K562 (cell line): ENCODE measurements around the gene MICU1. TPM values are rescaled to one million over a fixed set of nuclear protein-coding genes. Genes with fewer than 3 reads are reported as not detected.

Experiments used
- BACH1 ChIP-seq: fragments of 200-800 bp; sonication (Bioruptor generic); IDR thresholded peaks from 2 replicates; pipeline ENCODE4 v1.6.1; 2016; ENCODE audit warnings: missing genetic modification characterization, missing compliant biosample characterization
- CBX8 ChIP-seq: fragments of 200-600 bp; sonication (generic); IDR thresholded peaks from 2 replicates; pipeline ENCODE4 v1.6.1; 2012; ENCODE audit warnings: borderline replicate concordance, mixed run types, low read depth, mild to moderate bottlenecking, moderate library complexity, mixed read lengths, low read length, control low read depth, inconsistent platforms; ENCODE audit not compliant: poor library complexity, severe bottlenecking; ENCODE audit errors: extremely low read depth
- CHCHD3 ChIP-seq: fragments of 250-450 bp; sonication (Bioruptor Pico); IDR thresholded peaks from 2 replicates; pipeline ENCODE4 v2.1.2; 2022; ENCODE audit warnings: mild to moderate bottlenecking
- CHD2 ChIP-seq: IDR thresholded peaks from 2 replicates; pipeline ENCODE4 v1.6.1; 2011; ENCODE audit warnings: low read depth, low read length
- CTBP1 ChIP-seq: fragments of 450-650 bp; IDR thresholded peaks from 2 replicates; pipeline ENCODE4 v1.6.1; 2016; ENCODE audit warnings: borderline replicate concordance
- FOXM1 ChIP-seq, 2 experiments: fragments of 450-650 bp in 1 of 2; sonication (generic) in 1 of 2; formaldehyde crosslinking in 1 of 2; IDR thresholded peaks; 2 replicates each; pipeline versions ENCODE4 v1.6.1 to v1.9.0; 2017 to 2022; ENCODE audit warnings: low read depth in 2 of 2, mild to moderate bottlenecking in 2 of 2, missing genetic modification reagents in 1 of 2, moderate library complexity in 1 of 2
- GTF2E2 ChIP-seq: fragments of 200-800 bp; sonication (Bioruptor generic); IDR thresholded peaks from 2 replicates; pipeline ENCODE4 v1.6.1; 2016; ENCODE audit warnings: missing genetic modification characterization, missing compliant biosample characterization
- MCM3 ChIP-seq: fragments of 450-650 bp; IDR thresholded peaks from 2 replicates; pipeline ENCODE4 v1.6.1; 2016
- NCOA4 ChIP-seq: fragments of 450-650 bp; IDR thresholded peaks from 2 replicates; pipeline ENCODE4 v1.6.1; 2018; ENCODE audit warnings: mild to moderate bottlenecking; ENCODE audit not compliant: partially characterized antibody
- NFIC ChIP-seq: fragments of 450-650 bp; IDR thresholded peaks from 2 replicates; pipeline ENCODE4 v1.6.1; 2017; ENCODE audit warnings: mild to moderate bottlenecking, inconsistent platforms
- NFIX ChIP-seq: fragments of 250-450 bp; sonication (Bioruptor Pico); IDR thresholded peaks from 2 replicates; pipeline ENCODE4 v1.4.0; 2020; ENCODE audit warnings: low read depth, mild to moderate bottlenecking, moderate library complexity
- RBBP5 ChIP-seq: fragments of 200-600 bp; sonication (generic); IDR thresholded peaks from 2 replicates; pipeline ENCODE4 v1.6.1; 2012; ENCODE audit warnings: borderline replicate concordance, mild to moderate bottlenecking, low read length, control low read depth, inconsistent platforms; ENCODE audit not compliant: insufficient read depth, poor library complexity, severe bottlenecking
- RFX1 ChIP-seq: fragments of 450-650 bp; IDR thresholded peaks from 2 replicates; pipeline ENCODE4 v1.6.1; 2016; ENCODE audit warnings: mild to moderate bottlenecking, moderate library complexity
- SIX5 ChIP-seq, 2 experiments: IDR thresholded peaks; 2 replicates each; pipeline ENCODE4 v1.6.1; 2011; ENCODE audit warnings: low read length in 2 of 2, borderline replicate concordance in 1 of 2, low read depth in 1 of 2, mild to moderate bottlenecking in 1 of 2, moderate library complexity in 1 of 2; ENCODE audit not compliant: insufficient read depth in 1 of 2
- SREBF1 ChIP-seq: fragments of 150-350 bp; IDR thresholded peaks from 2 replicates; pipeline ENCODE4 v1.6.1; 2014; ENCODE audit warnings: antibody characterized with exemption, low read depth, low read length, borderline replicate concordance
- TAF15 ChIP-seq: fragments of 200-400 bp; formaldehyde crosslinking; IDR thresholded peaks from 2 replicates; pipeline ENCODE4 v1.6.1; 2017; ENCODE audit warnings: mild to moderate bottlenecking, low read depth, low read length, moderate library complexity
- TAF7 ChIP-seq: fragments of 450-650 bp; IDR thresholded peaks from 2 replicates; pipeline ENCODE4 v1.6.1; 2016; ENCODE audit warnings: missing genetic modification characterization, missing compliant biosample characterization
- ZNF232 ChIP-seq: sonication (generic); formaldehyde crosslinking; IDR thresholded peaks from 2 replicates; pipeline ENCODE4 v1.8.0; 2022; ENCODE audit warnings: mild to moderate bottlenecking, missing genetic modification reagents
- ZNF274 ChIP-seq: IDR thresholded peaks from 2 replicates; pipeline ENCODE4 v1.6.1; 2011; ENCODE audit warnings: low read depth, mild to moderate bottlenecking, low read length, moderate library complexity, borderline replicate concordance
- polyA plus RNA-seq, 8 experiments: library from polyadenylated mRNA; depleted of rRNA in 4 of 8; stranded (reverse) in 5 of 8; unstranded in 3 of 8; fragments of >200 nt; fragmentation: Nextera tagmentation in 2 of 8; fragmentation: Illumina TruSeq in 1 of 8; extraction: Ambion mirVana in 2 of 8; extraction: Trizol in 1 of 8; gene quantifications; 2 replicates each; pipeline versions ENCODE4 v1.2.1 to v1.2.3, GENCODE V29; 2011 to 2014; ENCODE audit warnings: inconsistent platforms in 1 of 8, missing spikeins in 1 of 8
- total RNA-seq, 7 experiments: library from RNA; depleted of rRNA in 6 of 7; stranded (reverse); fragments of >200 nt in 6 of 7; fragmentation: Illumina TruSeq in 2 of 7; extraction: Trizol in 2 of 7; gene quantifications; 2 replicates each; pipeline versions ENCODE4 v1.2.1 to v1.2.3, GENCODE V29; 2011 to 2021; ENCODE audit warnings: low replicate concordance in 1 of 7
- TF ChIP-seq, protein P1 (sequence below), 2 experiments: fragments of 200-800 bp in 1 of 2; sonication (Bioruptor generic) in 1 of 2; sonication (generic) in 1 of 2; formaldehyde crosslinking in 1 of 2; IDR thresholded peaks in 1 of 2; conservative IDR thresholded peaks in 1 of 2; 2 replicates each; pipeline versions ENCODE4 v1.5.0 to v1.6.1; 2016 to 2020; ENCODE audit warnings: missing compliant biosample characterization in 1 of 2, missing genetic modification characterization in 1 of 2, missing genetic modification reagents in 1 of 2
- TF ChIP-seq, protein P2 (sequence below): sonication (generic); formaldehyde crosslinking; IDR thresholded peaks from 2 replicates; pipeline ENCODE4 v1.8.1; 2023; ENCODE audit warnings: mild to moderate bottlenecking, missing genetic modification reagents

Gene MICU1
- total and polyA plus RNA-seq, 9 of the 15 experiments (the other 6 are each of a cell fraction or from before 2014, with no cell fraction given), result 29.3 to 76.8 (median 48.4) TPM

DNA sequence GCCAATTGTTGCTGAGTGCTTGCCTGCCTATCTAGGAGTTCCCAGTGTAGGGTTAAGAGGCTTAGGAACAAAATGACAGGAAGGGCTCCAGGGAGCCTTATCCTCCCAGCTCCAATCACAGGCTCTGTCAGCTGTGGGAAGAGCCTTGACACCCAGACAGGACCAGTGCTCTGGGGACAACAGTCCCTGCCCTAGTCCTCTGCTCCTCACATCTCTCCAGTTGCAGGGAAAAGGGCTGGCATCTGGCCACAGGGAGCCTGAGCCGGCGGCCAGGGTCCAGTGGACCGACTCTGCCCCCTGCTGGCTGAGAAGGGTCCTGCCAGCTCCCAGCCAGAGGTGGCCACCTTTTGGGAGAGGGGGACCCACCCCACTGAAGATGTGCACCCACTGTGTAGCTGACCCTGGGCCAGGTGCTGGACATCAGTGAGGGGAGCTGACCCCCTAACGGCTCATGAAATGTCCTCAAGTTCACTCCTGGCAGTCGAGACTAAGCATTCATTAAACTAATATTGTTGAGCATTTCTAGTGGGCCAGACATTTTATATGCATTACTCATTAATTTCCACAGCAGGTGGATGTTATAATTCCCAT is 288.7 kb downstream of the MICU1 start (continued):
- TF ChIP-seq BACH1 (tag) (no peak), FOXM1 (IDR thresholded peaks at IDR 0.05; ENCODE audit: low read depth) (no peak), FOXM1 (CRISPR knock-in tag; IDR thresholded peaks at IDR 0.05; ENCODE audit: low read depth) (no peak), ZNF274 (no peak), SIX5 (IDR thresholded peaks at IDR 0.05; ENCODE audit: borderline replicate concordance in 1 of 2, insufficient read depth in 1 of 2, low read depth in 1 of 2, low read length in 2 of 2) (no peak), ZNF232 (no peak), NCOA4 (no peak), NFIX (CRISPR knock-in tag) (0 out of 2 replicates have a peak, but pooled peaks have one; percentile 9), RFX1 (no peak), CBX8 (no peak), TAF15 (no peak), CHD2 (no peak), RBBP5 (no peak), MCM3 (no peak), GTF2E2 (tag) (no peak), TAF7 (tag) (no peak), NFIC (peak; percentile 94), CTBP1 (peak; percentile 67; the same call in 1 of the 2 replicates), SREBF1 (no peak), CHCHD3 (CRISPR knock-in tag) (no peak)
- TF ChIP-seq, protein P1, sequence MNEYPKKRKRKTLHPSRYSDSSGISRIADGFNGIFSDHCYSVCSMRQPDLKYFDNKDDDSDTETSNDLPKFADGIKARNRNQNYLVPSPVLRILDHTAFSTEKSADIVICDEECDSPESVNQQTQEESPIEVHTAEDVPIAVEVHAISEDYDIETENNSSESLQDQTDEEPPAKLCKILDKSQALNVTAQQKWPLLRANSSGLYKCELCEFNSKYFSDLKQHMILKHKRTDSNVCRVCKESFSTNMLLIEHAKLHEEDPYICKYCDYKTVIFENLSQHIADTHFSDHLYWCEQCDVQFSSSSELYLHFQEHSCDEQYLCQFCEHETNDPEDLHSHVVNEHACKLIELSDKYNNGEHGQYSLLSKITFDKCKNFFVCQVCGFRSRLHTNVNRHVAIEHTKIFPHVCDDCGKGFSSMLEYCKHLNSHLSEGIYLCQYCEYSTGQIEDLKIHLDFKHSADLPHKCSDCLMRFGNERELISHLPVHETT (CRISPR knock-in tag; conservative IDR thresholded peaks at IDR 0.05 in 1 of 2, IDR thresholded peaks at IDR 0.05 in 1 of 2), result no peak
- TF ChIP-seq, protein P2, sequence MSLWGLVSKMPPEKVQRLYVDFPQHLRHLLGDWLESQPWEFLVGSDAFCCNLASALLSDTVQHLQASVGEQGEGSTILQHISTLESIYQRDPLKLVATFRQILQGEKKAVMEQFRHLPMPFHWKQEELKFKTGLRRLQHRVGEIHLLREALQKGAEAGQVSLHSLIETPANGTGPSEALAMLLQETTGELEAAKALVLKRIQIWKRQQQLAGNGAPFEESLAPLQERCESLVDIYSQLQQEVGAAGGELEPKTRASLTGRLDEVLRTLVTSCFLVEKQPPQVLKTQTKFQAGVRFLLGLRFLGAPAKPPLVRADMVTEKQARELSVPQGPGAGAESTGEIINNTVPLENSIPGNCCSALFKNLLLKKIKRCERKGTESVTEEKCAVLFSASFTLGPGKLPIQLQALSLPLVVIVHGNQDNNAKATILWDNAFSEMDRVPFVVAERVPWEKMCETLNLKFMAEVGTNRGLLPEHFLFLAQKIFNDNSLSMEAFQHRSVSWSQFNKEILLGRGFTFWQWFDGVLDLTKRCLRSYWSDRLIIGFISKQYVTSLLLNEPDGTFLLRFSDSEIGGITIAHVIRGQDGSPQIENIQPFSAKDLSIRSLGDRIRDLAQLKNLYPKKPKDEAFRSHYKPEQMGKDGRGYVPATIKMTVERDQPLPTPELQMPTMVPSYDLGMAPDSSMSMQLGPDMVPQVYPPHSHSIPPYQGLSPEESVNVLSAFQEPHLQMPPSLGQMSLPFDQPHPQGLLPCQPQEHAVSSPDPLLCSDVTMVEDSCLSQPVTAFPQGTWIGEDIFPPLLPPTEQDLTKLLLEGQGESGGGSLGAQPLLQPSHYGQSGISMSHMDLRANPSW (CRISPR knock-in tag), result no peak
